ENCODE measurements around the gene ZCCHC10.
"Not testable (repeated sequence)": the region's sequence is repeated elsewhere in the genome, so short reads cannot be mapped to it uniquely, and the experiment has no call there.

GRCh38 chr5:132956166-132956799 lies 70.1 kb downstream of the ZCCHC10 start:
- not testable (repeated sequence) for TF ChIP-seq POLR2A, CTCF (IDR thresholded peaks at IDR 0.05)

All from testis (tissue), 2 donors.